GM19025 (cell line): Measurements from ENCODE around the gene CPAMD8.
"Not testable (repeated sequence)": the region's sequence is repeated elsewhere in the genome, so short reads cannot be mapped to it uniquely, and the experiment has no call there.

Experiments
- ATAC-seq: cut with Tn5 transposase; IDR thresholded peaks from one replicate; pipeline ENCODE4 v1.9.1; 2021; ENCODE audit warnings: mild to moderate bottlenecking, low read depth, moderate library complexity; ENCODE audit not compliant: unreplicated experiment

CPAMD8 gene

DNA sequence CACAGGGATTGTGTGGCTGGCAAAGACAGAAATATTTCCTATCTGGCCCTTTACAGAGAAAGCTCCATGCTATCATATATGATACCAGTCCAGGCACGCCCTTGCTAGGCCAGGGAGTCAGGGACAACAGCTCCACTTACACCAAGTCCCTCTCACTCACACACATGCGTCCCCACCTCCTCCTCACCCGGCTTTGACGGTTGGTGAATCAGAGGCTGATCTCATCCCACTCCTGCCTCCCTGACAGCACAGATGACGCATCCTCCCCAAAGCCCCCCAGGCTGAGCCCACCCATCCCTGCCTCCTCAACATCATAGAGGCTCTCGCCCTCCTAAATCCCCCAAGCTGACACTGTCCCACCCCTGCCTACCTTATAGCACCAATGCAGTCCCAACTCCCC lies 75.1 kb downstream of the CPAMD8 start:
- ATAC-seq = no peak

DNA sequence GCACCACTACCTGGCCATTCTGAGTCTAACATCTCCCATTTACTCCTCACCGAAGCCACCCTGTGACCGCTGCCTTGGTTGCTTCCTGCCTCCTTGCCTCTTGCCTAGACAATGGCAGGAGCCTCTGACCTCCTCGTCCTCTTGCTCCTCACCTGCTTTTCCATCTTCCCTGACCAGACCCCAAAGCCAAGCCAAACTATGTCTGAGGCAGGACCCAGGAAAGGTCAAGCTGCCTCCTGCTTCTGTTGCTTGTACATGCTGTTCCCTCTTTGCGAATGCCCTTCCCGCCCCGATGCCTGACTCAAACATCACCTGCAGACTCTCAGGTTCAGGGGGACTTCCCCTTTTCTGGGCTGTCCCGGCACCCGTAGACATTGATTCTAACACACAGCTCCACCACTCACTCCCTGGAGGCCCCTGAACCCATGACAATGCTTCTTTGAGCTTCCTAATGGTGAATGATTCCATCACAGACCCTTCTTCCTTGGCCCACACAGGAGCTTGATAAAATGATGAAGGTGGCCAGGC lies 77.0 kb downstream of the CPAMD8 start:
- no peak for ATAC-seq

DNA sequence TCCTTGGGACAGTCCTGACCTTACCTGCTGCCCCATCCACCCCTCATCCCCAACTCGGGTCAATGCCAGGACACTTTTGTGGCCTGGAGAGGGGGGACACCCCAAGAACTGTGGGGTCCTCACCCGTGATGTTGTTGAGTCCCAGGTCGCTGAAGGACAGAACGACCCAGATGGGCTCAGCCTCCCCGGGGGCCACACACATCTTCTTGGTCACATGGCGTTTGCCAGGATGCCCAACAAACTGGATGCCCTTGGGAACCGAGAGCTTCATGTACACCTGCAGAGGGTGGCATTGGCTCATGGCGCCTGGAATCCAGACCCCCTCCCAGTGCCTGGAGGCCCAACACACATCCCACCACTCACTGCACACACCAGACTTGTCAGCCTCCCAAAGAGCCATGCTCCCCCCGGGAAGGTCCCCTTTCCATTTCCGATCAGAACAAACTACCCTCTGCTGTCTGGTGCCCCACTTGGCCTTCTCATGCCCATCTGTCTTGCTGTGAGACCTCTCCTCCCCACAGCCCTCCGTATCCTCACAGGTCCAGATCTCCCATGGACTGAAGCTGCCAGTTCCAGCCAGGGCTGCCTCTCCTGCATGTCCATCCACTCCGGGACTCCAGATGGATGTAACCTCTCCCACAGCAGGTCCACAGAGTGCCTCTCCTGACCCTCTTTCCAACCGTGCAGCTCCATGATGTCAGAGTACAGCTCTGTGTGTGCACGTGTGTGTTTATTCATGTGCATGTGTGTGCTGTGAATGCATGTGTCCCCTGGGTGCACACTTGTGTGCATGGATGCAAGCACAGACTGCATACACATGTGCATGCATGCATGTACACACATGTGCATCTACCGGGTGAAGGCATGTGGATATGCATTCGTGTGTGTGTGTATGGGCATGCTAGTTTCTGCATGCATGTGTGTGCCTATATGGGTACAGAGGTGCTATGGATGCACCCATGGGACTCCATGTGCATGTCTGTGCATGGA lies 79.4 kb downstream of the CPAMD8 start:
- ATAC-seq = no peak

DNA sequence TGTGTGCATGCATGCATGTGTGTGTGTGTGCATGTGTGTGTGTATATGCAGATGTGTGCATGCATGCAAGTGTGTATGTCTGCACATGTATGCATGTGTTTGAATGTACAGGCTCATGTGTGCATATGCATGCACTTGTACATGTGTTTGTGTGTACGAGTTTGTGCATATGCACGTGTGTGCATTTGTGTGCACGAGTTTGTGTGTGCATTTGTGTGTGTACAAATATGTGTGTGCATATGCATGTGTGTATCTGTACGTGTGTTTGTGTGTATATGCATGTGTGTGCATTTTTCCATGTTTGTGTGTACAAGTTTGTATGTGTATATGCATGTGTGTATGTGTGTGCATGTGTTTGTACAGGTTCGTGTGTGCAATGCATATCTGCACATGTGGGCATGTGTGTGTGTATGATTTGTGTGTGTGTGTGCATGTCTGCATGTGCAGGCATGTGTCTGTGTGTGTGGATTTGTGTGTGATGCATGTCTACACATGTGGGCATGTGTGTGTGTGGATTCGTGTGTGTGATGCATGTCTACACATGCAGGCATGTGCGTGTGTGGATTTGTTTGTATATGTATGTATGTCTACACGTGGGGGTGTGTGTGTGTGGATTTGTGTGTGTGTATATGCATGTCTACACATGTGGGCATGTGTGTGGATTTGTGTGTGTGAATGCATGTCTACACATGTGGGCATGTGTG lies 80.7 kb downstream of the CPAMD8 start:
- ATAC-seq = no peak

DNA sequence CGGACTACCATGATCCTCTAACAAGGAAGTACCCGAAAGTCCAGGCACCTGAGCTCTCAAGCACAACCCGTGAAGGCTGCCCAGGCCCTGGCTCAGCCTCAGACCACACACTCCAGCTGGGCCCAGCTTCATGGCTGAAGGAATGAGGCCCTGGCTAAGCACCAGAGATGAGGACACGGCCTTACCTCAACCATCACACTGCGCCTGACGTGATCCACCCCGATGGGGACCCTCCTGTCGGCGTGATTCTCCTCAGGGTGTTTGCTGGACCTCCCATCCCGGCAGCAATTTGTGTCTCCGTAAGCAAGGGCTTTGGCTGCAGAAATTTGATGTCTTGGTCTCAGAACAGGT lies 81.3 kb downstream of the CPAMD8 start:
- no peak for ATAC-seq

DNA sequence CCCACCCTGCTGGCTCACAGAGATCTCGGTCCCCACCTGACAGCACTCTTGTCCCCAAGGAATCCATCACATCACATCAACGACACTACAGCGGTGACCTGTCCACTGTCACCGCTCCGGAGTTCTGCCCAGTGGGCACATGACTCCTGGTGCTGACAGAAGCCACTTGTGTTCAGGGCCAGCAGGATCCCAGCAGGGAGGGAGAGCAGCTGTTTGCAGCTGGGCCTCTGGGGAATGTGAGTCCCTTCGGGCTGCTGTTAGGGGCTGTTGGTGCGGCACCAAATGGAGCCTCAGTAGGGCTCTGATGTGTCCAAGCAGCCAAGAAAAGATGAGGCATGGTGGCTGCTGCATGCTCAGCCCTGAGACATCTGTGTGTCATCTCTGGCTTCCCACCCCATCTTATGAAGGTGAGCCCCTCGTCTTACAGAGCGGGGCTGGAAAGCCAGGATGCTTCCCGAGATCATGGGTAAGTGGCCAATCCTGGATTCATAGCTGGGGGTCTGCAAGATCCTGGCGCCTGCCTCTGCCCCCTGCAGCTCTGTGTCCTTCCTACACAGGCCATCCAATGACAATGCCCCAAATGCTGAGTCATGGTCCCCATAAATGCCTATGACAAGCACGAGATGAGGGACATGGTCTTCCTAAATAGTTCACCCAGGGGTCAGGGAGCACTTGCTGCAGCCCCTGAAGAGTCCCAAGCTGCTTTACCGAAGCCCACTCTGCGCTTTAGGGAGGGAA lies 81.8 kb downstream of the CPAMD8 start:
- ATAC-seq = no peak

DNA sequence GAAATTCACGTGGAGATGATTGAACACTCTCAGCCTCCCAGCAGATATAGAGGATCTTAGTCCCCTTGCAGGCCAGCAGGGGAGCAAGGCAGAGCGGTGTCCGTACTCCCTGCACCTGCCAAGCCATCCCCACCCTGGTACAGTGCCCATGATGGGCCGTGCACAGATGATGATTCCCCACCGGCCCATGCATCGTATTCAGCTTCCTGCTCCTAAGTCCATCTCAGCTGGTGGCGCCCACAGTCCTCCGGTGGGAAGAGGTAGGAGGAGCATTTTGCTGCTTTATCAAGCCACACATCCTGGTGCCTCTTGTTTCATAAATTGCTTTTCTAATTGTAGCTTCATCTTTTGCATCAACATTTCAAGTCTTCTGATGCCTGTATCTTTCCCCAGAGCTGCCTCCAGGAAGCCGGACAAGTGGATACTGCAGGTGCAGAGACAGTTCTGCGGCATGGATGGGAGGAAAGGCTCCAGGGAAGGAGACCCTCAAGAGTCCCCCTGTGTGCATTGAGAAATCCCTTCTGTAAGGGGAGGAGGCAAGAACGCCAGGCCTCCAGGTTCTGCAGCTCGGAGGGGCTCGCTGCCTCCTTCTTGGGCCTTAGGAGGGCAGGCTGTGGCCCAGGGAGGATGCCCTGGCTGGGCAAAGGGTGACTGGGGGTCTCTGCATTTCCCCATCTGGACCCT lies 82.5 kb downstream of the CPAMD8 start:
- ATAC-seq = no peak

DNA sequence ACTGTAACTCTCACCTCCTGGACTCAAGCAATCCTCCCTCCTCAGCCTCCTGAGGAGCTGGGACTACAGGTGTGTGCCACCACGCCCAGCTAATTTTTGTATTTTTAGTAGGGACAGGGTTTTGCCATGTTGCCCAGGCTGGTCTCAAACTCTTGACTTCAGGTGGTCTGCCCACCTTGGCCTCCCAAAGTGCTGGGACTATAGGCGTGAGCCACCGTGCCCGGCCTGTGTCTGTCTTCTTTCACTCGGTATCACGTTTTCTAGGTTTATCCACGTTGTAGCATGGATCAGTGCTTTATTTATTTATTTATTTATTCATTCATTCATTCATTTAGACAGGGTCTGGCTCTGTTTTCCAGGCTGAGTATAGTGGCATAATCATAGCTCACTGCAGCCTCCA lies 83.5 kb downstream of the CPAMD8 start:
- ATAC-seq = not testable (repeated sequence)

DNA sequence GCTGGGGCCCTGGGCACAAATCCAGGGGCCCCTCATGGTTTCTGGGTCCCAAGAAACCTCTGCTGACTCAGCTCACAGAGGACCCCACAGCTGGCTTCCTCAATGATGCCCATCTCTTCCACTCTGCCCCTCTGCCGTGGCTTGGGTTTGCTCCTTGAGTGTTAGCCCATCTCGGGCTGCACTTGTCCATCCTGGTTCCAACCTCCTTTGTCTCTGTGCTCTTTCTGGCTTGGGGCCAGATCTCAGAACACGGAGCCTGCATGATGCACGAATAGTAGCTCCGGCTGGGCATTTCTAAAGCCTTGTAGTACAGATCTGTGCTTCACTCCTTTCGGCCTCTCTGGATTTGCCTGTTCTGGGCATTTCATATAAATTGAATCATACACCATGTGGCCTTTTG lies 84.0 kb downstream of the CPAMD8 start:
- ATAC-seq = no peak

DNA sequence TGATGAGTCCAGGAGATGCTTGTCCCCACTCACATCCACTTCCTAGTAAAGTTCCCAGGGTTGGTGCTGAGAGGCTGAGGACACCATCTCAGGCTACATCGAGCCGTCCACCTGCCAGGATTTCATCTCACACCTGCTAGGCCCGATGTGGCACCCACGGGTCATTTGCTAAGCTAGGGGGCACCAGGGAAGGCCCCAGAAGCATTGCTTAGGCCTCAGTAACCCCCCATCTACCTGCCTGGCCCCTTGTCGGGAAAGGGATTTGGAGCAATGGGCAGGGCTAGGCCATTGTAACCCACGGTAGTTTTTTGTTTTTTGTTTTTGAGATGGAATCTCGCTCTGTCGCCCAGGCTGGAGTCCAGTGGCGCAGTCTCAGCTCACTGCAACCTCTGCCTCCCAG lies 86.0 kb downstream of the CPAMD8 start:
- ATAC-seq = no peak

DNA sequence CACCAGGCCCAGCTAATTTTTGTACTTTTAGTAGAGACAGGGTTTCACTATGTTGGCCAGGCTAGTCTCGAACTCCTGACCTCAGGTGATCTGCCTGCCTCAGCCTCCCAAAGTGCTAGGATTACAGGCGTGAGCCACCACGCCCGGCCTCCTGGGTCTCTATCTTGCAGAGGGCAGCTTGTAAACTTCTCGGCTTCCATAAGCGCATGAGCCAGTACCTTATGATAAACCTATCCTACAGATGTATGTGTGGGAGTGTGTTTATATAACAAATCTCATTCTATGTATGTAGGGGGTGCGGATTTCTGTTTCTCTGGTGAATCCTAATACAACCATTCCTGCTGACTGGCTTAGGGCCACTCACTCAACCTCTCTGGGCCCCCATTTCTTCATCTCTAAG lies 86.5 kb downstream of the CPAMD8 start:
- not testable (repeated sequence) for ATAC-seq

DNA sequence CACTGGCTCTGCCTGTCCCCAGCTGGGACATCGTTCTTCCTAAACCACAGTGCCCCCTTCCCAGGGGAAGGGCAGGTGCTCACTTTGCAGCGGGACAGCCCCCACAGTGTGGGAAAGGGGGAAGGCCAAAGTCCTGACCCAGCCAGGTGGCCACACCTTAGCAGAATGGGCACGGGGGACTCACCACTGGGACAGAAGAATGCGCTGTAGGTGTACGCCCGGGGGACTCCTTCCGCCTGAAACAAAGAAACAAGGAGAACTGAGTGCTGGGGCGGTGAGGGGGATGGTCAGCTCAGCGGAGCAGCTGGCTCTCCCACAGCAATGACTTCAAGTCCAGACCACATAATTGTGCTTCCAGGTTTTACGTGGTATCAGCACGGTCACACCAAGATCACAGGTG lies 88.4 kb downstream of the CPAMD8 start:
- ATAC-seq = no peak

DNA sequence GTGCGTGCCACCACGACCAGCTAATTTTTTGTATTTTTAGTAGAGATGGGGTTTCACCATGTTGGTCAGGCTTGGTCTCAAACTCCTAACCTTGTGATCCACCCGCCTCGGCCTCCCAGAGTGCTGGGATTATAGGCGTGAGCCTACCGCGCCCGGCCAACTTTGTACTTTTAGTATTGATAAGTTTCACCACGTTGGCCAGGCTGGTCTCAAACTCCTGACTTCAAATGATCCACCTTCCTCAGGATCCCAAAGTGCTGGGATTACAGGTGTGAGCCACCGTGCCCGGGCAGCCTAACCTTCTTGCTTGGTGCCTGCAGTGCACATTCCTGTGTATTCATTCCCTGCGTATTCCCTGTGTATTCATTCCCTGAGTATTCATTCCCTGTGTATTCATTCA lies 88.8 kb downstream of the CPAMD8 start:
- not testable (repeated sequence) for ATAC-seq

DNA sequence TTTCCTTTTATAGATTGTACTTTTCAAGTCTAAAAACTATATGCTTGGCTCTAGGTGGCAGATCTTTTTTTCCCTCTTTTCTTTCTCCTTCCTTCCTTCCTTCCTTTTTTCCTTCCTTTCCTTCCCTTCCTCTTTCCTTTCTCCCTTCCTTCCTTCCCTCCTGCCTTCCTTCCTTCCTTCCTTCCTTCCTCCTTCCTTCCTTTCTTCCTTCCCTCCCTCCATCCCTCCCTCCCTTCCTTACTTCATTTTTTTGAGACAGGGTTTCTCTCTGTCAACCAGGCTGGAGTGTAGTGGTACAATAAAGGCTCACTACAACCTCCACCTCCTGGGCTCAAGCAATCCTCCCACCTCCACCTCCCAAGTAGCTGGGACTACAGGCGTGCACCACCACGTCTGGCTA lies 89.7 kb downstream of the CPAMD8 start:
- no peak for ATAC-seq

DNA sequence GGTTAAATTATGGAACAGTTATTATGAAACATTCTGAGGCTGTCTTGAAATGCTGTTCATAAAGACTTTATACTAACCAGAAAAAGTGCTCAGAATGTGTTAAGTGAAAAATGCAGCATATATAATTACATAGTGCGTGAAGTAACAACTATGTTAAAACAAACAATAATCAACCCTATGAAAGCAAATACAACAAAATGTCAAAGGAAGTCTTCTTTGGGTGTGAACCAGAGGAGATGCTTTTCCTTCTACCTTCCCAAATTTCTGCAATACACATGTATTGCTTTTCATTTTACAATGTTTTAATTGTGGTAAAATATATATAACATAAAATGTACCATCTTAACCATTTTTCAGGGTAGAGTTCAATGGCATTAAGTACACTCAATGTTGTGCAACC lies 92.1 kb downstream of the CPAMD8 start:
- no peak for ATAC-seq

DNA sequence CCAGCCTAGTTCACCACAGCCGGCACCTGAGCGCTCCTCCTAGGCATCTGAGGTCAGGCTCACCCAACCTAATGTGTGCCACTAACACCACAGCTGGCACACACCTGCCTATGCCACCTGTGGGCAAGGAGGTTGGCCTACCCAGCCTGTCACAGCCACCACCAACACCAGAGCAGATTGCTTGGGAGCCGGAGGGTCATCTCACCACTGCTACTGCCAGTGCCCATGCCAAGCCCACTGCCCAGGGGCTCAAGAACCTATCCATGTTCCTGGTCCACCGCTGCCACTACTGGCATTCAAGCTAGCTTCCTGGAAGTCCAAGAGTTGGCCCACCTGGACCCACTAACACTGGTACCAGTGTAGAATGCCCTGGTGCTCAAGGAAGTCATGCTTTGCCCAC lies 95.3 kb downstream of the CPAMD8 start:
- ATAC-seq = no peak

DNA sequence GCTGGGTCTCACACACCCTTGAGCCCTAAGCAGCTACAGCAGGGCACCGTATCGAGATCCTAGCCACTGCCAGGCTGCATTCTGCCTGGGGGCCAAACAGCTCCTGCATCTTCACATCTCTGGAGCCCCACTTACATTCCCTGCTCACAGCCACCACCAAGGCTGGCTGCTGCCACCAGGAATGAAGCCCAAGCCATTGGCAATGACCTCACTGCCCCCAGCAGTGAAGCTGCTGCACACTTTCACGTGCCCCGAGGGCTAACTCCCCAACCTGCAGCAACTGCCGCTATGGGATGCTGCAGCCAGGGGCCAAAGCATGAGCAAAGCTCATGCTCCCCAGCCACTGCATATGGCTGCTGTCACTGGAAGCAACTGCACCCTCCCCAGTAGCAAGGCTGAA lies 95.9 kb downstream of the CPAMD8 start:
- no peak for ATAC-seq

DNA sequence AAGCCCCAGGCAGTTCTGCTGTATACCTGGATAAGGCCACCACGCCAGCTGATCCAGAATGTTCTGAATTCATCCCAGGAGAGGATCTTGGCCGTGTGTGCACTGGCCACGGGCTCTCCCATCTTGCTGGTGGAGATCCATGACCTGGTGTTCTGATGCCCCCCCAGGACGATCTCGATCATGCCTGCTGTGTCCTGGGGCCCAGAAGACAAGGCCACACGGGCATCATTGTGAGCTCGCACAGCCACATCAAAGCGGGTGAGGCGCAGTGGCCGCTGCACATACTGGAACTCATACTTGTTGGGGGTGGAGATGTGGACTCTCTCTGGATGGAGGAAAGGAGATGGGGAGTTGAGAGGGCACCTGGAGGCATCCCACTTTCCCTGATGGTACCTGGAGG lies 97.7 kb downstream of the CPAMD8 start:
- ATAC-seq = no peak

DNA sequence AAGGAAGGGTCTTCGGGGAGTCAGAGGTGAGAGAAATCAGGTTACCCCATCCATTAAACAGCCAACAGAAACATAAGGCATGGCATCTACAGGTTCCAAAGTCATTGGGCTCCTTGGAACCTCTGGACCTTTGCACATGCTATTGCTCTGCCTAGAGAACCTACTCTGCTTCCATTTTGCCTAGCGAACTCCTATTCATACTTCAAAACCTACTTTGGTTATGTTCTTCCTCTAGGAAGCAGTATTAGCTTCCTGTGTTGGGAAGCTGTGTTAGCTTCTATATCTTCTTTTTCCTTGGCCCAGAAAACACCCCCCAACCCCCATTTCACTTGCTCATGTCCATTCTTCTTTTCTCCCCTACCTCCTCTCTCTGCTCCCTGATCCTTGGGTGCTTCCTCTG lies 98.3 kb downstream of the CPAMD8 start:
- no peak for ATAC-seq

DNA sequence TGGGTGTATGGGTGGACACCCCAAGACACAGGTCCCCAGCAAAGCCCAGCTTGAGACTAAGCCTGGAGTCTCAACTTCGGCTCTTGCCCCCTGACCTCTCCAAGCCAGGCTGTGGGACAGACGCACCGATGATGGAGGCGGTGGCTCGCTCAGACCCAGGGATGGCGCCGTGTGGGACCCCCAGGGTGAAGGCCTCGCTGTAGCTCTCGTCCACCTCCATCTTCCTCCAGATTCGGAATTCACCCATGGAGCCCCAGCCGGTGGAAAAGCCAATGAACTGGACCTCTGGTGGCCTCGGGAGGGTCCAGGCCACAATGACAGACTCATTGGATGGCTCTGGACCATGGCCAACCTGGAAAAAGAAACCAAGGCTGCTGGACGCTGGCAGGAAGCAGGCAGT lies 98.7 kb downstream of the CPAMD8 start:
- ATAC-seq = no peak
